Chondrocyte (in vitro differentiated cells): ENCODE data around the gene LSM8. TPM values are rescaled to one million over a fixed set of nuclear protein-coding genes. Genes with fewer than 3 reads are reported as not detected.

Experiments
- DNase-seq: peaks from one replicate; pipeline ENCODE4 v3.0.0; 2021; ENCODE audit warnings: mixed read lengths, low spot score
- H3K27ac Mint-ChIP-seq: one replicate; pipeline ENCODE4 v1.8.0; 2021; ENCODE audit warnings: mild to moderate bottlenecking, moderate library complexity, mixed read lengths; ENCODE audit not compliant: unreplicated experiment
- H3K27me3 Mint-ChIP-seq: 2 replicates; pipeline ENCODE4 v1.8.0; 2021; ENCODE audit warnings: low read depth, mixed read lengths
- H3K36me3 Mint-ChIP-seq: 2 replicates; pipeline ENCODE4 v1.8.0; 2021; ENCODE audit warnings: low read depth, mixed read lengths
- H3K4me1 Mint-ChIP-seq: 2 replicates; pipeline ENCODE4 v1.8.0; 2021; ENCODE audit warnings: low read depth, mild to moderate bottlenecking, mixed read lengths
- H3K4me3 Mint-ChIP-seq: one replicate; pipeline ENCODE4 v1.8.0; 2021; ENCODE audit warnings: mild to moderate bottlenecking, moderate library complexity, mixed read lengths; ENCODE audit not compliant: unreplicated experiment
- H3K9me3 Mint-ChIP-seq: 2 replicates; pipeline ENCODE4 v1.8.0; 2021; ENCODE audit warnings: low read depth, mixed read lengths
- total RNA-seq: library from RNA; stranded (reverse); gene quantifications from 3 replicates; pipeline ENCODE4 v1.2.1, GENCODE V29; 2021
- TF ChIP-seq, protein P1 (sequence below): fragments of 200-600 bp; sonication (generic); IDR thresholded peaks from 2 replicates; pipeline ENCODE4 v1.5.0; 2021; ENCODE audit warnings: antibody characterized with exemption, mild to moderate bottlenecking, moderate library complexity

The LSM8 gene
- total RNA-seq, 1 donor from 2014 or later = 21.5 TPM

DNA sequence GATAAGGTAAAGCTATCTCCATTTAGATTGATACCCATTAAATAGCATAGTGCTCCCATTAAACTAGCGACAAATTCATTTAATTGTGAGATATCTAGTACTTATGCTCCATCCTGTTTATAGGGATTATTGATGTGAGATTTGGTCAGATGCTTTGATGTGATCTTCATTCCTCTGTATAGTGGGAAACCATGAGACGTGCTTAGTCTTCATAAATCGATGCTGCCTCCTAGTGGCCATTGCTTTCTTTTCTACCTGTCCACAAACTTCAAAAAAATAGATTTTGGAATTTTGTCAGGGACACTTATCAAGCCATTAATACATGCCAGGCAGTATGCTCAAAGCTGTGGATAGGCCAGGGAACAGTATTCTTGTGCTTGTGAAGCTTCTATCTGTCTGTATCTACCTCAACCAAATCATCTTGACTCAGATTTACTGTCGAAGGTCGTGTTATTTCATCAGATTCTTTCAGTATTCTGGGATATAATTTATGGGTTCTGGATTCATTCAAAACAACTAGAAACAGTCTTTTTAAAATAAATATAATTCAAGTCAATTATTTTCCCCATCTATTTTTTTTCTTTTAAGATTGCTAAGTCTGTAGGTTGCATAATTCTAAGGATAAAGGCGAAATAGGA is 12.0 kb downstream of the LSM8 start:
- Mint-ChIP-seq H3K36me3 (peaks cover 5% of the 10 kb centered on the region), H3K4me3 (no peak overlapping the region), H3K9me3 (no peaks in the 10 kb centered on the region), H3K27me3 (no peaks in the 10 kb centered on the region), H3K27ac (no peak overlapping the region), H3K4me1 (no peaks in the 10 kb centered on the region)
- DNase-seq = no peak
- TF ChIP-seq, protein P1, sequence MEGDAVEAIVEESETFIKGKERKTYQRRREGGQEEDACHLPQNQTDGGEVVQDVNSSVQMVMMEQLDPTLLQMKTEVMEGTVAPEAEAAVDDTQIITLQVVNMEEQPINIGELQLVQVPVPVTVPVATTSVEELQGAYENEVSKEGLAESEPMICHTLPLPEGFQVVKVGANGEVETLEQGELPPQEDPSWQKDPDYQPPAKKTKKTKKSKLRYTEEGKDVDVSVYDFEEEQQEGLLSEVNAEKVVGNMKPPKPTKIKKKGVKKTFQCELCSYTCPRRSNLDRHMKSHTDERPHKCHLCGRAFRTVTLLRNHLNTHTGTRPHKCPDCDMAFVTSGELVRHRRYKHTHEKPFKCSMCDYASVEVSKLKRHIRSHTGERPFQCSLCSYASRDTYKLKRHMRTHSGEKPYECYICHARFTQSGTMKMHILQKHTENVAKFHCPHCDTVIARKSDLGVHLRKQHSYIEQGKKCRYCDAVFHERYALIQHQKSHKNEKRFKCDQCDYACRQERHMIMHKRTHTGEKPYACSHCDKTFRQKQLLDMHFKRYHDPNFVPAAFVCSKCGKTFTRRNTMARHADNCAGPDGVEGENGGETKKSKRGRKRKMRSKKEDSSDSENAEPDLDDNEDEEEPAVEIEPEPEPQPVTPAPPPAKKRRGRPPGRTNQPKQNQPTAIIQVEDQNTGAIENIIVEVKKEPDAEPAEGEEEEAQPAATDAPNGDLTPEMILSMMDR = peak; percentile 87

GRCh38 chr7:118202061-118202460 is 18.1 kb downstream of the LSM8 start:
- Mint-ChIP-seq H3K27me3 (peaks cover 3% of the 10 kb centered on the region), H3K9me3 (no peaks in the 10 kb centered on the region), H3K27ac (no peak overlapping the region), H3K36me3 (no peaks in the 10 kb centered on the region), H3K4me1 (no peaks in the 10 kb centered on the region), H3K4me3 (no peak overlapping the region)
- TF ChIP-seq, protein P1 = no peak
- no peak for DNase-seq

- H3K4me3 Mint-ChIP-seq = no peak overlapping the region
- DNase-seq = no peak
Measured at GRCh38 chr7:118214051-118214832, 30.3 kb downstream of the LSM8 start.

GRCh38 chr7:118214833-118215182 is 30.8 kb downstream of the LSM8 start:
- no peaks in the 10 kb centered on the region for H3K36me3 Mint-ChIP-seq
- no peak overlapping the region for H3K27ac Mint-ChIP-seq
- H3K4me3 Mint-ChIP-seq = no peak overlapping the region
- no peak for DNase-seq
- no peaks in the 10 kb centered on the region for H3K9me3 Mint-ChIP-seq
- H3K27me3 Mint-ChIP-seq = peaks cover 6% of the 10 kb centered on the region
- TF ChIP-seq, protein P1 = no peak
- no peaks in the 10 kb centered on the region for H3K4me1 Mint-ChIP-seq

More at GRCh38 chr7:118214051-118214832, 30.3 kb downstream of the LSM8 start:
- no peak overlapping the region for H3K27ac Mint-ChIP-seq
- H3K36me3 Mint-ChIP-seq = no peaks in the 10 kb centered on the region
- H3K4me1 Mint-ChIP-seq = no peaks in the 10 kb centered on the region
- peaks cover 6% of the 10 kb centered on the region for H3K27me3 Mint-ChIP-seq
- no peaks in the 10 kb centered on the region for H3K9me3 Mint-ChIP-seq
- TF ChIP-seq, protein P1 = no peak

- H3K4me1 Mint-ChIP-seq = no peaks in the 10 kb centered on the region
- no peaks in the 10 kb centered on the region for H3K36me3 Mint-ChIP-seq
- TF ChIP-seq, protein P1 = no peak
- H3K27ac Mint-ChIP-seq = no peak overlapping the region
- no peak for DNase-seq
- peaks cover 6% of the 10 kb centered on the region for H3K27me3 Mint-ChIP-seq
- H3K4me3 Mint-ChIP-seq = no peak overlapping the region
- H3K9me3 Mint-ChIP-seq = no peaks in the 10 kb centered on the region
Measured at GRCh38 chr7:118217210-118217619, 33.3 kb downstream of the LSM8 start.
